Neural crest cell (in vitro differentiated cells): ENCODE data around the gene OR7G1. TPM values are rescaled to one million over a fixed set of nuclear protein-coding genes. Genes with fewer than 3 reads are reported as not detected.

ENCODE experiments used
- DNase-seq: peaks from one replicate; pipeline ENCODE4 v3.0.0; 2021; ENCODE audit warnings: low read depth, mixed read lengths, low spot score
- H3K27ac Mint-ChIP-seq: one replicate; pipeline ENCODE4 v1.8.0; 2021; ENCODE audit warnings: mild to moderate bottlenecking, mixed read lengths; ENCODE audit not compliant: unreplicated experiment
- H3K27me3 Mint-ChIP-seq: 2 replicates; pipeline ENCODE4 v1.8.0; 2021; ENCODE audit warnings: low read depth, mild to moderate bottlenecking, mixed read lengths
- H3K36me3 Mint-ChIP-seq: 2 replicates; pipeline ENCODE4 v1.8.0; 2021; ENCODE audit warnings: low read depth, mild to moderate bottlenecking, mixed read lengths
- H3K4me1 Mint-ChIP-seq: 2 replicates; pipeline ENCODE4 v1.8.0; 2021; ENCODE audit warnings: mixed read lengths
- H3K4me3 Mint-ChIP-seq: one replicate; pipeline ENCODE4 v1.8.0; 2021; ENCODE audit warnings: mild to moderate bottlenecking, mixed read lengths
- H3K9me3 Mint-ChIP-seq: 2 replicates; pipeline ENCODE4 v1.8.0; 2021; ENCODE audit warnings: mixed read lengths
- total RNA-seq: library from RNA; stranded (reverse); gene quantifications from 2 replicates; pipeline ENCODE4 v1.2.1, GENCODE V29; 2021
- TF ChIP-seq, protein P1 (sequence below): fragments of 200-600 bp; sonication (generic); conservative IDR thresholded peaks from 2 replicates; pipeline ENCODE4 v1.5.0; 2021; ENCODE audit warnings: antibody characterized with exemption, mild to moderate bottlenecking

The OR7G1 gene
- total RNA-seq, 1 donor from 2014 or later = not detected

DNA sequence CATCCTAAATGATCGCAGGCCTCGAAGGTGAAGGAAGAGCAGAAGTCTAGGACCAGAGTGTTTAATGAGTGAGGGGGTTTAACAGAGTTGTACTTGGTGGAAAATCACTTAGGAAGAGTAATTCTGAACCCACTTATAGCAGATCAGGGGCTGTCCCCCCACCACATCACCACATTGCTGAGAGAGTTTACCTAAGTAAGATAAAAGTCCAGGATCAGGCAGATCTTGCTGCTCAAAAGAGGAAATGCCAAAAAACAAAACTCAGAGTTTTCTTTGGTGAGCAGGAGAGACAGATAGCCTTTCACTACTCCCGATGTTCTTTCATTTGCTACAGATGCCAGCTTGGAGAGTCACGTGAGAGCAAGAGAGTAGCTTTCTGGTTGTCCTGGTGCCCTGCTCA is 40.0 kb upstream of the OR7G1 start:
- DNase-seq = no peak
- Mint-ChIP-seq H3K27me3 (no peaks in the 10 kb centered on the region), H3K36me3 (peaks cover 95% of the 10 kb centered on the region), H3K4me1 (no peaks in the 10 kb centered on the region), H3K9me3 (peaks cover 39% of the 10 kb centered on the region), H3K27ac (no peak overlapping the region), H3K4me3 (no peak overlapping the region)
- TF ChIP-seq, protein P1, sequence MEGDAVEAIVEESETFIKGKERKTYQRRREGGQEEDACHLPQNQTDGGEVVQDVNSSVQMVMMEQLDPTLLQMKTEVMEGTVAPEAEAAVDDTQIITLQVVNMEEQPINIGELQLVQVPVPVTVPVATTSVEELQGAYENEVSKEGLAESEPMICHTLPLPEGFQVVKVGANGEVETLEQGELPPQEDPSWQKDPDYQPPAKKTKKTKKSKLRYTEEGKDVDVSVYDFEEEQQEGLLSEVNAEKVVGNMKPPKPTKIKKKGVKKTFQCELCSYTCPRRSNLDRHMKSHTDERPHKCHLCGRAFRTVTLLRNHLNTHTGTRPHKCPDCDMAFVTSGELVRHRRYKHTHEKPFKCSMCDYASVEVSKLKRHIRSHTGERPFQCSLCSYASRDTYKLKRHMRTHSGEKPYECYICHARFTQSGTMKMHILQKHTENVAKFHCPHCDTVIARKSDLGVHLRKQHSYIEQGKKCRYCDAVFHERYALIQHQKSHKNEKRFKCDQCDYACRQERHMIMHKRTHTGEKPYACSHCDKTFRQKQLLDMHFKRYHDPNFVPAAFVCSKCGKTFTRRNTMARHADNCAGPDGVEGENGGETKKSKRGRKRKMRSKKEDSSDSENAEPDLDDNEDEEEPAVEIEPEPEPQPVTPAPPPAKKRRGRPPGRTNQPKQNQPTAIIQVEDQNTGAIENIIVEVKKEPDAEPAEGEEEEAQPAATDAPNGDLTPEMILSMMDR = no peak

DNA sequence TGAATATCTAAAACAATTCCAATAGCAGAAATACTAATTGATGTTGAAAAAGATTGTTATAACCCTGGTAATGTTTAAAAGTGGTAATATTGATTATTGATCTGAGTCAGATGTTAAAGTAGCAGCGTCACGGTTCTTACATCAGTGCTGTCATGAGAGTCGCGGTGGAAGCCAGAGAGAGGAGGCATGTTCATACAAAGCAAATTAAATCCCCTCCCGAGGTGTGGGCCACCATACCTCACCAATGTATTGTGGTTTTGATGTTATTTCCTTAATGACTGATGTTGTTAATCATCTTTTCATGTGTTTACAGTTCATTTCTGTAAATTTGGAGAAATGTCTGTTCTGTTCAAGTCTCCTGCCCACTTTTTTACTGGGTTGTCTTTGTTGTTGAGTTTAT is 35.8 kb upstream of the OR7G1 start:
- H3K9me3 Mint-ChIP-seq = peaks cover 46% of the 10 kb centered on the region
- TF ChIP-seq, protein P1 = no peak
- H3K27me3 Mint-ChIP-seq = no peaks in the 10 kb centered on the region
- peaks cover 95% of the 10 kb centered on the region for H3K36me3 Mint-ChIP-seq
- no peak overlapping the region for H3K27ac Mint-ChIP-seq
- no peak overlapping the region for H3K4me3 Mint-ChIP-seq
- no peak for DNase-seq
- H3K4me1 Mint-ChIP-seq = no peaks in the 10 kb centered on the region

GRCh38 chr19:9150650-9151049 is 35.1 kb upstream of the OR7G1 start:
- TF ChIP-seq, protein P1 = no peak
- peaks cover 91% of the 10 kb centered on the region for H3K36me3 Mint-ChIP-seq
- peaks cover 47% of the 10 kb centered on the region for H3K9me3 Mint-ChIP-seq
- H3K27ac Mint-ChIP-seq = no peak overlapping the region
- H3K27me3 Mint-ChIP-seq = no peaks in the 10 kb centered on the region
- no peak for DNase-seq
- H3K4me1 Mint-ChIP-seq = no peaks in the 10 kb centered on the region
- no peak overlapping the region for H3K4me3 Mint-ChIP-seq

GRCh38 chr19:9149997-9150396 is 34.4 kb upstream of the OR7G1 start:
- TF ChIP-seq, protein P1 = no peak
- Mint-ChIP-seq H3K27me3 (no peaks in the 10 kb centered on the region), H3K4me3 (no peak overlapping the region), H3K27ac (no peak overlapping the region), H3K36me3 (peaks cover 91% of the 10 kb centered on the region), H3K4me1 (no peaks in the 10 kb centered on the region), H3K9me3 (peaks cover 45% of the 10 kb centered on the region)
- no peak for DNase-seq

DNA sequence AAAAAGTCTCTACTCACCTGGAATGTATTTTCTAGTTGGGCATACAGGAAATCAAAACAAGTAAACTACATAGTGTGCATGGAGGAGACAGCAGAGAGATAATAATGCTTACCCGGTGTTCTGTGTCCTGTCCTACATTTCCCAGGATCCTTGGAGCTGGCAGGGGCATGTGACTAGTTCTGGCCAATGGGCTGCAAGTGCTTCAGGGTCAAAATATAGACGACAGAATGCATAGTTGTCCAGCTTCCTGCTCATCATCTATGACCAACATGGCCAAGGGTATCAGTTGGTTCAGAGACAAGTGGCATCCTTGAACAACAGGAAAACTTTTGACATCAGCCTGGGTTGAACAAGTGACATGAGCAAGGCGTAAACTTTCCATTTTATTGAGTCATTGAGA is 33.1 kb upstream of the OR7G1 start:
- peaks cover 43% of the 10 kb centered on the region for H3K9me3 Mint-ChIP-seq
- H3K4me1 Mint-ChIP-seq = no peaks in the 10 kb centered on the region
- H3K27me3 Mint-ChIP-seq = no peaks in the 10 kb centered on the region
- no peak overlapping the region for H3K27ac Mint-ChIP-seq
- TF ChIP-seq, protein P1 = no peak
- H3K4me3 Mint-ChIP-seq = no peak overlapping the region
- peaks cover 91% of the 10 kb centered on the region for H3K36me3 Mint-ChIP-seq
- no peak for DNase-seq

- Mint-ChIP-seq H3K27ac (no peak overlapping the region), H3K36me3 (peaks cover 88% of the 10 kb centered on the region), H3K4me1 (no peaks in the 10 kb centered on the region), H3K9me3 (peaks cover 38% of the 10 kb centered on the region), H3K27me3 (no peaks in the 10 kb centered on the region), H3K4me3 (no peak overlapping the region)
- TF ChIP-seq, protein P1 = no peak
- DNase-seq = no peak
These were observed 31.3 kb upstream of the OR7G1 start for GRCh38 chr19:9146882-9147281.
